ENCODE measurements around the gene SLC25A51. TPM values are rescaled to one million over a fixed set of nuclear protein-coding genes. Genes with fewer than 3 reads are reported as not detected.

SLC25A51 gene
- total and polyA plus RNA-seq, 2 donors from 2014 or later = 10.7 to 25.5 TPM

DNA sequence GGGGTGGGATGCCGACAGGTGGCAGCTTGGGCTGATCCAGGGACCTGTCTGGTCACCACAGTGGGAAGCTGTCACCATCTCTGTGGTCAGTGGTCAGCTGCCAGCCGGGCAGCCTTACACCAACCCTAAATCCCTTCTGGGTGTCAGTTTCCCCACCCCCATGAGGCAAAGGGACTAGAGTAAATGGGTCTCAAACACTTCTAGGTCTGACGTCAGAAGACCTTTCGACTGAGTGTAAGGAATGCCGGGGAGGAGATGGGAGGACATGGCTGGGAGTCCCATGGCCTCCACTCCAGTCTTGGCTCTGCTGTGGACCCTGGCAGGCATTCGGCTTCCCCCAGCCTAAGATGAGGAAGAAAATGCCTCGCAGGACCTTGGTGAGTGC, 40.3 kb upstream of the SLC25A51 start:
- Histone ChIP-seq H3K27ac (ENCODE audit: low read depth in 2 of 2, low read length in 2 of 2) (peak overlapping the region; percentile 26 to 70), H3K9ac (ENCODE audit: low read length in 3 of 3) (no peak overlapping the region), H3K36me3 (ENCODE audit: control insufficient read depth in 2 of 3, insufficient read depth in 3 of 3, low read length in 3 of 3) (peaks cover 0 to 22% (median 2%) of the 10 kb centered on the region in 3 donors), H3K4me1 (ENCODE audit: control insufficient read depth in 2 of 3, insufficient read depth in 2 of 3, low read depth in 1 of 3, low read length in 3 of 3) (peaks cover 0 to 32% (median 28%) of the 10 kb centered on the region in 3 donors), H3K4me3 (ENCODE audit: low read length in 3 of 3) (no peak overlapping the region), H3K9me3 (ENCODE audit: control insufficient read depth in 2 of 3, insufficient read depth in 1 of 3, low read length in 3 of 3) (no peaks in the 10 kb centered on the region), H3K27me3 (ENCODE audit: control insufficient read depth, insufficient read depth, low read length) (no peaks in the 10 kb centered on the region)
- DNase-seq = no peak
- intact Hi-C loops (cut with DNase I) = no loop called here
- TF ChIP-seq, protein P1, sequence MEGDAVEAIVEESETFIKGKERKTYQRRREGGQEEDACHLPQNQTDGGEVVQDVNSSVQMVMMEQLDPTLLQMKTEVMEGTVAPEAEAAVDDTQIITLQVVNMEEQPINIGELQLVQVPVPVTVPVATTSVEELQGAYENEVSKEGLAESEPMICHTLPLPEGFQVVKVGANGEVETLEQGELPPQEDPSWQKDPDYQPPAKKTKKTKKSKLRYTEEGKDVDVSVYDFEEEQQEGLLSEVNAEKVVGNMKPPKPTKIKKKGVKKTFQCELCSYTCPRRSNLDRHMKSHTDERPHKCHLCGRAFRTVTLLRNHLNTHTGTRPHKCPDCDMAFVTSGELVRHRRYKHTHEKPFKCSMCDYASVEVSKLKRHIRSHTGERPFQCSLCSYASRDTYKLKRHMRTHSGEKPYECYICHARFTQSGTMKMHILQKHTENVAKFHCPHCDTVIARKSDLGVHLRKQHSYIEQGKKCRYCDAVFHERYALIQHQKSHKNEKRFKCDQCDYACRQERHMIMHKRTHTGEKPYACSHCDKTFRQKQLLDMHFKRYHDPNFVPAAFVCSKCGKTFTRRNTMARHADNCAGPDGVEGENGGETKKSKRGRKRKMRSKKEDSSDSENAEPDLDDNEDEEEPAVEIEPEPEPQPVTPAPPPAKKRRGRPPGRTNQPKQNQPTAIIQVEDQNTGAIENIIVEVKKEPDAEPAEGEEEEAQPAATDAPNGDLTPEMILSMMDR (IDR thresholded peaks at IDR 0.05; ENCODE audit: borderline replicate concordance, extremely low read depth, insufficient read depth) = no peak
- no peak for FAIRE-seq

DNA sequence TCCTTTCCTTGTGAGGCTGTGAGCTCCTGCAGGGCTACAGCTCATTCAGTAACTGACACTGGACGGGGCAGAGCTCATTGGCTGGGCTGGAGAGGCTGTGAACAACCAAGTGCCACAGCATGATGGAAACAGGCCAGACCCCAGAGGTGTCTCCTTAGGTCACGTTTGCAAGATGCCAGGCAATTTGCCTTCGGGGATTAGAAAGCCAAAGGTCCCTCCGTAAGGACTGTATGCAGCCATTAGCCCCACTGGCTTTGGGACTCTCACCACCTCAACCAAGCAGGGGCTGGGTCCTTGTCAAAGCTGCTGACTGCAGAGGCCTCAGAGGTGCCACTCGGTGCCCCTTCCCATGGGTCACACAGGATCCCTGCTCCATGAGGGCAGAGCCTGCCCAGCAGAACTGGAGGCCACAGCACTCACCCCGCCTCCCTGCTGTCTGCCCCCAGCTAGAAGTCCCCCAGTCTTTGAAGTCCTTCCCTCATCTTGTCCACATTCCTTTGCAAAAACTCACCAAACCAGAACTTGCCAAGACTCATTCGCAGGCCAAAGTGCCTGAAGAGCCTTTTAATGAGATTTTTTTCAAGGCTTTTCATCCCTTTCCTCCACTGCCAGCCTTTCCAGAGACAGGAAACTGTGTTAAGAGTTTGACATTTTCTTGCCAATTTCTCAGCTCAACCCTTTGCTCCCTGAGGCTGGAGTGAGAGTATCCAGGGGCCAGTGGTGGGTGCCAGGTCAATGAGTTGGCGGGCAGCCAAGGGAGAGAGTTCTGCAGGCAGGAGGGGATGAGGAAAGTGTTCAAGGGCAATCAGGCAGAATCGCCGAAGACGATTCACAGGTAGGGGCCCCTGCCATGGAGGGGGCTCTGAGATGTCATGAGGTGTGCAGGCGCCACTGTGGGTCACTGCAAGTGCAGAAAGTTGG, 39.7 kb upstream of the SLC25A51 start:
- no peak overlapping the region for H3K9ac ChIP-seq (ENCODE audit: low read length in 3 of 3)
- H3K4me1 ChIP-seq (ENCODE audit: control insufficient read depth in 2 of 3, insufficient read depth in 2 of 3, low read depth in 1 of 3, low read length in 3 of 3) = peaks cover 3 to 38% (median 34%) of the 10 kb centered on the region in 3 donors
- no peaks in the 10 kb centered on the region for H3K27me3 ChIP-seq (ENCODE audit: control insufficient read depth, insufficient read depth, low read length)
- DNase-seq (peak in 4 of 5 donors; percentile 48 to 78 (median 64)), FAIRE-seq (peak; percentile 25)
- TF ChIP-seq, protein P1 (IDR thresholded peaks at IDR 0.05; ENCODE audit: borderline replicate concordance, extremely low read depth, insufficient read depth) = no peak
- peak overlapping the region; percentile 29 to 70 for H3K27ac ChIP-seq (ENCODE audit: low read depth in 2 of 2, low read length in 2 of 2)
- intact Hi-C loops (cut with DNase I) = no loop called here
- H3K9me3 ChIP-seq (ENCODE audit: control insufficient read depth in 2 of 3, insufficient read depth in 1 of 3, low read length in 3 of 3) = no peaks in the 10 kb centered on the region
- H3K4me3 ChIP-seq (ENCODE audit: low read length in 3 of 3) = no peak overlapping the region
- peaks cover 0 to 22% (median 2%) of the 10 kb centered on the region in 3 donors for H3K36me3 ChIP-seq (ENCODE audit: control insufficient read depth in 2 of 3, insufficient read depth in 3 of 3, low read length in 3 of 3)

DNA sequence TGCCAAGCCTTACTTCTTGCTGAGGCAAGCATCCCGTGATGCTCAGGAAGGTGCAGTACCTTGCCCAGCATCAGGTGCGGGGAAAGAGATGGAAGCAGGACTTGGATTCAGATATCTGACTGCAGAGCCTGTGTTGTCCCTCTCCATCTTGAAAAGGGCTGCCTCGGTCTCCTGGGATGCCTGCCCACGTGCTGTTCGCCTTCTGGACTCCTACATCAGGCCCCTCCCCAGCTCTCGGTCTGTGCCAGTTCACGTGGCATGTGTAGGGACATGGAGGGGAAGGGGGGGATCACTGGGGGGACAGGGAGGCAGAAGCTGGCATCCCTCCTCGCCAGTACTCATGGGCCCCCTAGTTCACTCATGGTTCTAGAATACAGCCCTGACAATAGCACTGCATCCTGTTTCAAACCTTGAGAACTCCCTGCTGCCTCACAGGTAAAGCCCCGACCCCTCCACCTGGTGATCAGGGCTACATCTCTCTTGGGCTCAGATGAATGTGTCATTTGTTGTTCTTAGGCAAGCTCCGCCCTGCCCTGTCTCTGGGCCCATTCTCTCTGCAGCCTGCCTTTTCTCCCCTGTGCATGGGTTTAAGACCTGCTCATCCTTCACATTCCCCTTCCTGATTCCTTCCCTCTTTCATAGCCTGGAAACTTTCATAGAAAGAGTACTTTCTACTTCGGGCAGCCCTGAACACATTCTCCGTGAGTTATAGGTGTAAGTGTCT, 38.9 kb upstream of the SLC25A51 start:
- intact Hi-C loops (cut with DNase I) = no loop called here
- FAIRE-seq (no peak), DNase-seq (no peak)
- Histone ChIP-seq H3K4me1 (ENCODE audit: control insufficient read depth in 2 of 3, insufficient read depth in 2 of 3, low read depth in 1 of 3, low read length in 3 of 3) (peaks cover 5 to 44% (median 38%) of the 10 kb centered on the region in 3 donors), H3K36me3 (ENCODE audit: control insufficient read depth in 2 of 3, insufficient read depth in 3 of 3, low read length in 3 of 3) (peaks cover 0 to 18% (median 2%) of the 10 kb centered on the region in 3 donors), H3K4me3 (ENCODE audit: low read length in 3 of 3) (no peak overlapping the region), H3K9ac (ENCODE audit: low read length in 3 of 3) (no peak overlapping the region), H3K9me3 (ENCODE audit: control insufficient read depth in 2 of 3, insufficient read depth in 1 of 3, low read length in 3 of 3) (no peaks in the 10 kb centered on the region), H3K27me3 (ENCODE audit: control insufficient read depth, insufficient read depth, low read length) (no peaks in the 10 kb centered on the region), H3K27ac (ENCODE audit: low read depth in 2 of 2, low read length in 2 of 2) (peak overlapping the region; percentile 29 to 34)
- TF ChIP-seq, protein P1 (IDR thresholded peaks at IDR 0.05; ENCODE audit: borderline replicate concordance, extremely low read depth, insufficient read depth) = no peak

All from kidney (tissue), 14 donors.